MCF 10A (cell line): ENCODE results near the gene POU3F1. TPM values are rescaled to one million over a fixed set of nuclear protein-coding genes. Genes with fewer than 3 reads are reported as not detected.

Experiments
- BruUV-seq: library from RNA; stranded (reverse); fragments of 400-500 nt; replicated peaks from 2 replicates; lab custom pipeline; 2021; lab: Mats Ljungman, UMichigan
- CTCF ChIA-PET: fragments of 300-600 bp; sonication (Branson Sonifier 250); formaldehyde crosslinking; extraction: SDS; loops from one replicate; lab custom pipeline; 2021; ENCODE audit warnings: antibody characterized with exemption, inconsistent platforms; lab: Yijun Ruan, JAX
- POLR2A ChIA-PET: fragments of 300-600, 350-650 bp; sonication (Branson Sonifier 250); formaldehyde crosslinking; extraction: SDS; loops from one replicate; lab custom pipeline; 2020; ENCODE audit warnings: antibody characterized with exemption, inconsistent platforms; lab: Yijun Ruan, JAX
- DNase-seq: peaks from one replicate; pipeline ENCODE4 v3.0.0-alpha.2; 2018; ENCODE audit not compliant: unreplicated experiment
- H3K27ac Mint-ChIP-seq: one replicate; pipeline ENCODE4 v1.8.0; 2022; ENCODE audit warnings: mild to moderate bottlenecking, low read depth, mixed read lengths; ENCODE audit not compliant: unreplicated experiment
- H3K27me3 Mint-ChIP-seq: one replicate; pipeline ENCODE4 v1.8.0; 2022; ENCODE audit warnings: mixed read lengths; ENCODE audit not compliant: insufficient read depth, unreplicated experiment
- H3K36me3 Mint-ChIP-seq: one replicate; pipeline ENCODE4 v1.8.0; 2022; ENCODE audit warnings: mild to moderate bottlenecking, moderate library complexity, mixed read lengths; ENCODE audit not compliant: insufficient read depth, unreplicated experiment
- H3K4me1 Mint-ChIP-seq: one replicate; pipeline ENCODE4 v1.8.0; 2022; ENCODE audit warnings: mixed read lengths; ENCODE audit not compliant: insufficient read depth, unreplicated experiment
- H3K4me3 Mint-ChIP-seq: one replicate; pipeline ENCODE4 v1.8.0; 2022; ENCODE audit warnings: mild to moderate bottlenecking, moderate library complexity, mixed read lengths; ENCODE audit not compliant: unreplicated experiment
- H3K9me3 Mint-ChIP-seq: one replicate; pipeline ENCODE4 v1.8.0; 2022; ENCODE audit warnings: mixed read lengths; ENCODE audit not compliant: unreplicated experiment
- CTCF ChIP-seq: fragments of 200-600 bp; IDR thresholded peaks from one replicate; pipeline ENCODE4 v1.8.0; 2022; ENCODE audit warnings: antibody characterized with exemption, mild to moderate bottlenecking; ENCODE audit not compliant: unreplicated experiment
- intact Hi-C: fragments of 100-400 bp; cut with micrococcal nuclease; formaldehyde crosslinking; loops from 2 replicates; pipeline ENCODE4 v1.14.1; 2022
- total RNA-seq: library from RNA; stranded (reverse); gene quantifications from 2 replicates; pipeline ENCODE4 v1.2.3, GENCODE V29; 2022

POU3F1 gene
- total RNA-seq, 1 experiment from 2014 or later: 0.14 TPM

DNA sequence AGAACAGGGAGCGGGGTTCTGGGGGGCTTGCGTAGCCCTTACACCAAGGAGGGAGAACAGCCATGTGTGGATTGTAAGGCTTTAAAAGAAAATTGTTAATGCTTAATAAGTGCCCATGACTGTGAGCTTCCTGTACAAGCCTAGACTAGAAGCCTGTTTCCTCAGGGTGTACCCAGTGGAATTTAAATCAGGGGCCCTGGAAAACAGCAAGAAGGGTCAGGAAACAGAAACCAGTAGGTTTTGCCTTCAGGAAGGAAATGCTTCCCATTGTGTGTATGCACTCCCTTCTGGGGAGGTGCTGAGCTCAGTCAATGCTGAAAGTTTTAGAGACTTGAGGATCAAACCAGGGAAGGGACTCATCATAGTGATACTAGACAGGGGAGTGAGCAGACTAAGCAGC lies 21.4 kb downstream of the POU3F1 start:
- H3K27me3 Mint-ChIP-seq: no peaks in the 10 kb centered on the region
- intact Hi-C loops: loop anchor here (5.0 kb wide), 1 partner anchor 37 kb away; no protein-coding TSS in a partner anchor
- DNase-seq: no peak
- no TSS peak for BruUV-seq
- H3K4me1 Mint-ChIP-seq: peaks cover 38% of the 10 kb centered on the region
- no peak overlapping the region for H3K4me3 Mint-ChIP-seq
- ChIA-PET POLR2A (interaction anchor here (1.3 to 6.1 kb wide), 4 partner anchors 12 to 810 kb away, joined by 3 to 42 read pairs (median 4); partner anchors contain the start of gene UTP11), CTCF (interaction anchor here (0.8 to 5.3 kb wide), 12 partner anchors 13 to 815 kb away, joined by 3 to 58 read pairs (median 10); partner anchors contain the start of gene UTP11)
- H3K9me3 Mint-ChIP-seq: no peaks in the 10 kb centered on the region
- H3K27ac Mint-ChIP-seq: peak overlapping the region; percentile 12
- peaks cover 65% of the 10 kb centered on the region for H3K36me3 Mint-ChIP-seq
- TF ChIP-seq CTCF: no peak

DNA sequence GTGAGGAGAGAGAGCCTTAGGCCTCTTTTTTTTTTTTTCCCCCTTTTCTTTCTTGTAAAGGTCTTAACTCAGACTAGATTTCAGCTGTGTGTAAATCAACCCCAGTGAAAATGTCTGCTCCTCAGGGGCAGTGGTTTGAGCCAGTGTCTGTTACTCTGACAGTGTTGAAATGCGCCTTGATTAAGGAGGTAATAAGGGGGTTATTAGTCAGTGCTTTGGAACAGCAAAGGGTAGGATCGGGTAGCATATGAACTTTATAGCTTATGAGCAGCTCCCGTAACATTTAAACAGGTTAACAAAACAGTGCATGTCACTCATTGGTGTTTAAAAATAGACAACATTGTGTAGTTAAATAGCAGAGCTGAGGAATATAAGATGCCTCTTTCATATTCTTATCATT lies 23.8 kb downstream of the POU3F1 start:
- POLR2A ChIA-PET: interaction anchor here (6.1 kb wide), 1 partner anchor 10 kb away, joined by 42 read pairs; the partner anchor contains the start of gene UTP11
- H3K4me1 Mint-ChIP-seq: peaks cover 19% of the 10 kb centered on the region
- H3K27ac Mint-ChIP-seq: no peak overlapping the region
- intact Hi-C loops: no loop called here
- H3K36me3 Mint-ChIP-seq: peaks cover 84% of the 10 kb centered on the region
- CTCF ChIA-PET: interaction anchor here (1.3 to 2.0 kb wide), 5 partner anchors 10 to 812 kb away, joined by 3 to 6 read pairs (median 5); partner anchors contain the start of genes SF3A3 and UTP11
- no peaks in the 10 kb centered on the region for H3K9me3 Mint-ChIP-seq
- BruUV-seq: no TSS peak
- DNase-seq: no peak
- no peak for TF ChIP-seq CTCF
- H3K27me3 Mint-ChIP-seq: no peaks in the 10 kb centered on the region
- H3K4me3 Mint-ChIP-seq: no peak overlapping the region

DNA sequence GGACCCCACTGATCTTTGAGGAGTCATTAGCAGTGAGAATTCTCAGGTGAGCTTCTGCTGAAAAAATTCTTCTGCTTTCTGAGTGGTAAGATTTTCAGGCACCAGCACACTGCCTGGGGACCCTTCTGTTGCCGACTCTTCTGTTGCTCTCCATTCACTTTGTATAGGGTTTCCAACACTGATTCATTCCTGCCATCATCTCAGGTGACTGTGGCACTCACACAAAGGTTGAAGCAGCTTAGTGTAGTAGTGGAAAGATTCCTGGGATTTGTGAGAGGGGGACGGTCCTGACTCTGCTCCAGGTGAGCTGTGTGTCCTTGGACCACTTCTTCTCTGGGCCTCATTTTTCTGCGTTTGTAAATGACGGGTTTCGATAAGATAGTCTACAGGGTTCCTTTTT lies 24.6 kb downstream of the POU3F1 start:
- Mint-ChIP-seq H3K27ac (no peak overlapping the region), H3K4me1 (peaks cover 11% of the 10 kb centered on the region), H3K36me3 (peaks cover 92% of the 10 kb centered on the region), H3K4me3 (no peak overlapping the region), H3K27me3 (no peaks in the 10 kb centered on the region), H3K9me3 (no peaks in the 10 kb centered on the region)
- TF ChIP-seq CTCF: no peak
- POLR2A ChIA-PET: interaction anchor here (0.6 to 0.7 kb wide), 2 partner anchors 19 to 838 kb away, joined by 3 to 4 read pairs; no protein-coding TSS in a partner anchor
- intact Hi-C loops: no loop called here
- CTCF ChIA-PET: interaction anchor here (0.6 to 2.0 kb wide), 6 partner anchors 9 to 813 kb away, joined by 3 to 6 read pairs (median 5); partner anchors contain the start of genes SF3A3 and UTP11
- BruUV-seq: no TSS peak
- no peak for DNase-seq

DNA sequence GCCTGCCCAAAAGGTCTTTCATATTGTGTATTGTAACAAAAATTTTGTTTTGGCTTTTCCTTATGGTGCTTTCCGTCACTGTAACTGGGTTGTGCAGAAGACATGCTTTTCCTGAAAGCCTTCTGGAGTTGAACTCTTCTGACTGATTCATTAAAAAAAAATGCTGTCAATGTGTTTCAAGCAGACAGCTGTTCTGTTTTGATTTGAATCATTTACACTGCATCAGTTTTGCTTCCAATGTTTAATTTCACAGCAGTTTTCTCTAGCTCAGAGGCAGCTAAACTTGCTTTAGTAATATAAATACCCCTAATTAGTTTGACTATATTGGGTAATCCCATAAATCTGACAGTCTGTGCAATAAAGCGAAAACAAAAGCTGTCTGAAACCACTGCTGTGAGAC lies 26.2 kb downstream of the POU3F1 start:
- Mint-ChIP-seq H3K36me3 (peaks cover 98% of the 10 kb centered on the region), H3K4me3 (no peak overlapping the region), H3K27me3 (no peaks in the 10 kb centered on the region), H3K27ac (no peak overlapping the region), H3K9me3 (no peaks in the 10 kb centered on the region), H3K4me1 (no peaks in the 10 kb centered on the region)
- DNase-seq: no peak
- ChIA-PET POLR2A (interaction anchor here (0.6 to 0.9 kb wide), 2 partner anchors 30 to 66 kb away, joined by 3 to 4 read pairs; no protein-coding TSS in a partner anchor), CTCF (interaction anchor here (0.6 to 4.6 kb wide), 9 partner anchors 9 to 824 kb away, joined by 3 to 28 read pairs (median 3); partner anchors contain the start of gene SF3A3)
- no peak for TF ChIP-seq CTCF
- intact Hi-C loops: no loop called here
- no TSS peak for BruUV-seq
